Naive thymus-derived CD4-positive, alpha-beta T cell (primary cell): ENCODE data around the gene PCNP. TPM values are rescaled to one million over a fixed set of nuclear protein-coding genes. Genes with fewer than 3 reads are reported as not detected.
"Not testable (repeated sequence)": the region's sequence is repeated elsewhere in the genome, so short reads cannot be mapped to it uniquely, and the experiment has no call there.

ENCODE experiments used
- ATAC-seq: fragments of 150-1000 bp; cut with Tn5 transposase; 2 replicates; pipeline ENCODE4 v1.10.0; 2021; ENCODE audit warnings: mild to moderate bottlenecking, moderate library complexity
- CTCF ChIA-PET: fragments of 350-600 bp; sonication (Branson Sonifier 250); formaldehyde crosslinking; loops from one replicate; lab custom pipeline; 2021; ENCODE audit warnings: antibody characterized with exemption; lab: Charles Lee
- POLR2A ChIA-PET: fragments of 350-600 bp; sonication (Branson Sonifier 250); formaldehyde crosslinking; loops from one replicate; lab custom pipeline; 2021; ENCODE audit warnings: antibody characterized with exemption, inconsistent platforms; lab: Charles Lee
- DNase-seq, 9 donors: peaks; one replicate each; pipeline versions ENCODE4 v3.0.0 to v3.0.0-alpha.2; 2020 to 2022; ENCODE audit warnings: mixed read lengths in 1 of 9
- H3K27ac ChIP-seq: one replicate; pipeline ENCODE4 v1.7.0; 2013; ENCODE audit warnings: mild to moderate bottlenecking, low read depth, low read length, moderate library complexity
- H3K27me3 ChIP-seq, 2 donors: one replicate each; pipeline ENCODE4 v1.7.0; 2013; ENCODE audit warnings: low read length in 2 of 2, mild to moderate bottlenecking in 2 of 2, moderate library complexity in 2 of 2; ENCODE audit not compliant: control insufficient read depth in 2 of 2, insufficient read depth in 2 of 2
- H3K36me3 ChIP-seq, 3 experiments: 1 replicate in 2 of 3; 2 replicates in 1 of 3; pipeline ENCODE4 v1.7.0; 2013; ENCODE audit warnings: low read length in 3 of 3, mild to moderate bottlenecking in 3 of 3, moderate library complexity in 1 of 3; ENCODE audit not compliant: insufficient read depth in 3 of 3, control insufficient read depth in 2 of 3
- H3K4me1 ChIP-seq, 2 donors: one replicate each; pipeline ENCODE4 v1.7.0; 2013; ENCODE audit warnings: low read length in 2 of 2, mild to moderate bottlenecking in 2 of 2, moderate library complexity in 1 of 2; ENCODE audit not compliant: control insufficient read depth in 2 of 2, insufficient read depth in 2 of 2
- H3K4me3 ChIP-seq: 2 replicates; pipeline ENCODE4 v1.7.0; 2013; ENCODE audit warnings: mild to moderate bottlenecking, low read length
- H3K9me3 ChIP-seq, 3 experiments: 1 replicate in 2 of 3; 2 replicates in 1 of 3; pipeline ENCODE4 v1.7.0; 2013; ENCODE audit warnings: low read length in 3 of 3; ENCODE audit not compliant: control insufficient read depth in 2 of 3
- H3K27ac Mint-ChIP-seq, 9 donors: one replicate each; pipeline ENCODE4 v1.8.0; 2020 to 2022; ENCODE audit warnings: mixed read lengths in 9 of 9, mild to moderate bottlenecking in 8 of 9, moderate library complexity in 5 of 9, inconsistent platforms in 2 of 9
- H3K27me3 Mint-ChIP-seq, 5 donors: one replicate each; pipeline ENCODE4 v1.8.0; 2021 to 2022; ENCODE audit warnings: mixed read lengths in 5 of 5, mild to moderate bottlenecking in 1 of 5
- H3K36me3 Mint-ChIP-seq, 5 donors: one replicate each; pipeline ENCODE4 v1.8.0; 2020 to 2022; ENCODE audit warnings: mixed read lengths in 5 of 5, mild to moderate bottlenecking in 3 of 5, inconsistent platforms in 1 of 5
- H3K4me1 Mint-ChIP-seq, 7 donors: one replicate each; pipeline ENCODE4 v1.8.0; 2020 to 2022; ENCODE audit warnings: mixed read lengths in 7 of 7, mild to moderate bottlenecking in 3 of 7, inconsistent platforms in 1 of 7
- H3K4me3 Mint-ChIP-seq, 10 donors: one replicate each; pipeline ENCODE4 v1.8.0; 2020 to 2022; ENCODE audit warnings: mild to moderate bottlenecking in 10 of 10, mixed read lengths in 10 of 10, moderate library complexity in 6 of 10, inconsistent platforms in 2 of 10
- H3K9me3 Mint-ChIP-seq, 11 donors: one replicate each; pipeline ENCODE4 v1.8.0; 2020 to 2022; ENCODE audit warnings: mixed read lengths in 11 of 11, mild to moderate bottlenecking in 4 of 11, inconsistent platforms in 1 of 11, moderate library complexity in 1 of 11
- intact Hi-C, 2 donors: fragments of 100-400 bp; cut with micrococcal nuclease; formaldehyde crosslinking; loops; one replicate each; pipeline ENCODE4 v1.15.1; 2023
- polyA plus RNA-seq, 2 donors: library from polyadenylated mRNA; unstranded; fragments of 300-500 nt; fragmentation: Illumina TruSeq; gene quantifications; one replicate each; pipeline ENCODE4 v1.2.3, GENCODE V29; 2021
- total RNA-seq, 6 experiments: library from RNA in 5 of 6; stranded (reverse) in 5 of 6; gene quantifications; 1 replicate in 5 of 6; 2 replicates in 1 of 6; pipeline ENCODE4 v1.2.3 and lab custom pipeline; 2021 to 2026

Gene PCNP
- total and polyA plus RNA-seq, 7 experiments from 2014 or later, result 78.2 to 172 (median 154) TPM

DNA sequence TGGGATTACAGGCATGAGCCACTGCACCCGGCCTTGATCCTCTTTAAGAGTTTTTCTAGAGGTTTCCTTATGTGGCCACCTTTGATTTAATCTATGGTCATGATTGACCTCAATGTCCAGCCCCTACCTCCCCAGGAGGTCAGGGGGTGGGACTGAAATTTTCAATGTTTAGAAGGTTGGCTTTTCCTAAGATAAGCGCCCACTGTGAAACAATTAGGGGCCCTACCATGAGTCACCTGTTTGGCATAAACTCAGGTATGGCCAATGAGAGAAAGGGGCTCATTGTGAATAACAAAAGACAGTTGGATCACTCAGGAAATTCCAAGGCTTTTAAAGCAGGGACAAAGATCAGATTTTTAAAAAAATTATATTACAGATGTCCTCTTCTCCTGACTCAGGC lies 51.9 kb downstream of the PCNP start:
- no peak for DNase-seq
- Histone ChIP-seq H3K27me3 (no peaks in the 10 kb centered on the region), H3K27ac (no peak overlapping the region), H3K36me3 (no peaks in the 10 kb centered on the region), H3K9me3 (no peaks in the 10 kb centered on the region), H3K4me3 (no peak overlapping the region), H3K4me1 (no peaks in the 10 kb centered on the region)
- H3K9me3 Mint-ChIP-seq, result peaks cover 0 to 6% (median 0%) of the 10 kb centered on the region in 11 donors
- H3K27me3 Mint-ChIP-seq, result no peaks in the 10 kb centered on the region
- POLR2A ChIA-PET, result interaction anchor here (0.7 kb wide), 1 partner anchor 890 kb away, joined by 4 read pairs; no protein-coding TSS in a partner anchor
- peak overlapping the region in 1 of 9 donors; percentile 30 for H3K27ac Mint-ChIP-seq
- CTCF ChIA-PET, result no interaction called here
- peaks cover 0 to 3% (median 0%) of the 10 kb centered on the region in 5 donors for H3K36me3 Mint-ChIP-seq
- H3K4me1 Mint-ChIP-seq, result no peaks in the 10 kb centered on the region
- H3K4me3 Mint-ChIP-seq, result no peak overlapping the region
- intact Hi-C loops, result no loop called here
- ATAC-seq, result no peak

DNA sequence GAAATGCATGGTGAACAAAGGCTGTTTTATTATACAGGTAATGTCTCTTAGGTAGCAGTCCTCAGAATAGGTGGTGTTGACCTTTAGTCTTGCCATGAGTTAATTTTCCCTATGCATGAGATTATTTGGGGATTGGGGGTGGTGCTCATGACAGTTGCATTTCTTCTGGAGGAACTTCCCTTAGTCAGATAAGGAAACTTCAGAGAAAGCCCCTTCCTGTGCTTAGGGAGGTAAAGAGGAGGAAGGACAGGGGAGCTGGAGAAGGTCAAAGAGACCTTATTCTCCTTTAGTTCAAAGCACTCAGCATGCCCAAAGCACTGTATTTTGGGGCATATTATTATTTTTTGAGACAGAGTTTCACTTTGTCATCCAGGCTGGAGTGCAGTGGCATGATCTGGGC lies 55.2 kb downstream of the PCNP start:
- DNase-seq (peak in 1 of 9 donors; percentile 8), ATAC-seq (no peak)
- H3K4me1 ChIP-seq, result no peaks in the 10 kb centered on the region
- H3K36me3 Mint-ChIP-seq, result peaks cover 0 to 3% (median 0%) of the 10 kb centered on the region in 5 donors
- no peaks in the 10 kb centered on the region for H3K36me3 ChIP-seq
- intact Hi-C loops, result no loop called here
- H3K27me3 Mint-ChIP-seq, result no peaks in the 10 kb centered on the region
- POLR2A ChIA-PET, result interaction anchor here (0.6 kb wide), 1 partner anchor 22 kb away, joined by 3 read pairs; no protein-coding TSS in a partner anchor
- H3K4me3 ChIP-seq, result no peak overlapping the region
- CTCF ChIA-PET, result no interaction called here
- peaks cover 0 to 5% (median 0%) of the 10 kb centered on the region in 11 donors for H3K9me3 Mint-ChIP-seq
- H3K4me3 Mint-ChIP-seq, result no peak overlapping the region
- no peaks in the 10 kb centered on the region for H3K27me3 ChIP-seq
- no peaks in the 10 kb centered on the region for H3K9me3 ChIP-seq
- no peaks in the 10 kb centered on the region for H3K4me1 Mint-ChIP-seq
- no peak overlapping the region for H3K27ac ChIP-seq
- H3K27ac Mint-ChIP-seq, result no peak overlapping the region

- H3K4me1 Mint-ChIP-seq, result peaks cover 0 to 2% (median 1%) of the 10 kb centered on the region in 7 donors
- ChIA-PET CTCF (interaction anchor here (0.6 kb wide), 1 partner anchor 384 kb away, joined by 3 read pairs; no protein-coding TSS in a partner anchor), POLR2A (no interaction called here)
- no peaks in the 10 kb centered on the region for H3K36me3 Mint-ChIP-seq
- H3K27me3 Mint-ChIP-seq, result no peaks in the 10 kb centered on the region
- no peak overlapping the region for H3K4me3 Mint-ChIP-seq
- H3K4me3 ChIP-seq, result no peak overlapping the region
- H3K27ac Mint-ChIP-seq, result no peak overlapping the region
- ATAC-seq, result no peak
- no peaks in the 10 kb centered on the region for H3K9me3 ChIP-seq
- no peak for DNase-seq
- H3K4me1 ChIP-seq, result no peaks in the 10 kb centered on the region
- H3K27me3 ChIP-seq, result no peaks in the 10 kb centered on the region
- H3K36me3 ChIP-seq, result no peaks in the 10 kb centered on the region
- no peak overlapping the region for H3K27ac ChIP-seq
- H3K9me3 Mint-ChIP-seq, result no peaks in the 10 kb centered on the region
- intact Hi-C loops, result no loop called here
Observed at GRCh38 chr3:101631098-101631796, 57.3 kb downstream of the PCNP start.

DNA sequence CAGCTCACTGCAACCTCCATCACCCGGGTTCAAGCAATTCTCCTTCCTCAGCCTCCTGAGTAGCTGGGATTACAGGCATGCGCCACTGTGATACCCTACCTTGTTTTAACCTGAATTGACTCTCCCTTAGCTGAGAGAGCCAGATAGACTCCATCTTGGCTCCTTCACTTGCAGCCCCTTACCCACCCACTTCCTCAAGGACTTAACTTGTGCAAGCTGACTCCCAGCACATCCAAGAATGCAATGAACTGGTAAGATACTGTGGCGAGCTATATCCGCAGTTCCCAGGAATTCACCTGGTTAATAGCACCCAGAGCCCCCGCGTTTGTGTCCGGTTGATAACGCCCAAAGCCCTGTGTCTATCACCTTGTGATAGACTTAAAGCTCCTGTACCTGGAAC lies 58.0 kb downstream of the PCNP start:
- H3K4me3 ChIP-seq, H3K27me3 Mint-ChIP-seq, H3K4me3 Mint-ChIP-seq, intact Hi-C loops, H3K27me3 ChIP-seq, H3K27ac ChIP-seq, H3K27ac Mint-ChIP-seq, H3K36me3 Mint-ChIP-seq, H3K4me1 Mint-ChIP-seq, H3K9me3 Mint-ChIP-seq, H3K4me1 ChIP-seq, ATAC-seq, H3K9me3 ChIP-seq, POLR2A ChIA-PET, CTCF ChIA-PET, H3K36me3 ChIP-seq: not testable (repeated sequence)
- peak in 1 of 9 donors; percentile 15 for DNase-seq

DNA sequence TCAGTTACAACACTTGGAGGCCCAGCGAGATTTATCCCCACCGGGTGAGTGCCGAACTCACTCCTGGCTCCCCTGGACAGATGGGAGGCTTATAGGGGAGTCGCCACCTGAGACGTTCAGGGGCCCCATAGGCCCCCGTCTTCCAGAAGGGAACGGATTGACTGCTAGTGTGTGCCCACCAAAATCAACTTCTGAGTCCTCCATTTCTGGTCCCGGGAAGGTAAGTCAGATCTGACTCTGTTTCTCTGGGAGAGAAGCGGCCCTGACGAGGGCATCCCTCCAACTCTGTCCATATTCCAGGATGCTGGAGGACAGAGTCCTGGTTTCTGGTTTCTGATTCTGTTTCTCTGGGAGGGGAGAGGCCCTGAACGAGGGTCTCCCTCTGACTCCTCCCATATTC lies 58.6 kb downstream of the PCNP start:
- H3K27ac ChIP-seq, result no peak overlapping the region
- H3K27me3 Mint-ChIP-seq, result no peaks in the 10 kb centered on the region
- no peaks in the 10 kb centered on the region for H3K36me3 Mint-ChIP-seq
- H3K27ac Mint-ChIP-seq, result no peak overlapping the region
- no peak overlapping the region for H3K4me3 ChIP-seq
- intact Hi-C loops, result no loop called here
- peak in 1 of 9 donors; percentile 19 for DNase-seq
- no peak overlapping the region for H3K4me3 Mint-ChIP-seq
- H3K27me3 ChIP-seq, result no peaks in the 10 kb centered on the region
- H3K4me1 Mint-ChIP-seq, result peaks cover 0 to 5% (median 4%) of the 10 kb centered on the region in 7 donors
- POLR2A ChIA-PET, result no interaction called here
- H3K9me3 ChIP-seq, result no peaks in the 10 kb centered on the region
- no peak for ATAC-seq
- no peaks in the 10 kb centered on the region for H3K9me3 Mint-ChIP-seq
- CTCF ChIA-PET, result no interaction called here
- H3K4me1 ChIP-seq, result no peaks in the 10 kb centered on the region
- no peaks in the 10 kb centered on the region for H3K36me3 ChIP-seq

DNA sequence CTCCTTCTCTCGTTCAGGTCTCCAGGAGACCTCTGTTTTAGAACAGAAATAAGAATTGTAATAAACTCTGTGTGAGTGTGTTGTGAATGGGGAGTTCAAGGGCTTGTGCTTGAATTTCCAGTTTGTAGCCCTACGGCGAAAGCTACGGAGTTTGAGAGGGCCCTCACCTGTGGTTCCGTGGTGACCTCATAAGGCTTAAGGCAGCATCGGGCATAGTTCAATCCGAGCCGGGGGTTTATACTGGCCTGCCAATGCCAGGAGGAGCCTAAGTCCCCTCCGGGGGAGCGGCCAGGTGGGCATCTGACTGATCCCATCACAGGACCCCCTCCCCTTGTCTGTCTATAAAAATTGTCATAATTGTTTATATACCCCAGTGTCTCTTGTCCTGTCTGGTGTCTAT lies 59.2 kb downstream of the PCNP start:
- H3K27ac Mint-ChIP-seq, result no peak overlapping the region
- Histone ChIP-seq H3K4me1 (no peaks in the 10 kb centered on the region), H3K36me3 (no peaks in the 10 kb centered on the region), H3K4me3 (no peak overlapping the region), H3K9me3 (no peaks in the 10 kb centered on the region), H3K27me3 (no peaks in the 10 kb centered on the region), H3K27ac (no peak overlapping the region)
- ATAC-seq (no peak), DNase-seq (peak in 1 of 9 donors; percentile 8)
- peaks cover 0 to 5% (median 4%) of the 10 kb centered on the region in 7 donors for H3K4me1 Mint-ChIP-seq
- ChIA-PET CTCF (no interaction called here), POLR2A (no interaction called here)
- H3K27me3 Mint-ChIP-seq, result no peaks in the 10 kb centered on the region
- intact Hi-C loops, result no loop called here
- H3K4me3 Mint-ChIP-seq, result no peak overlapping the region
- H3K36me3 Mint-ChIP-seq, result no peaks in the 10 kb centered on the region
- H3K9me3 Mint-ChIP-seq, result no peaks in the 10 kb centered on the region
